ENCODE measurements around the gene SLC43A3.
A peak's percentile ranks its signal among the peaks of the same experiment; 100 is the strongest.
"Not testable (repeated sequence)": the region's sequence is repeated elsewhere in the genome, so short reads cannot be mapped to it uniquely, and the experiment has no call there.

The SLC43A3 gene

DNA sequence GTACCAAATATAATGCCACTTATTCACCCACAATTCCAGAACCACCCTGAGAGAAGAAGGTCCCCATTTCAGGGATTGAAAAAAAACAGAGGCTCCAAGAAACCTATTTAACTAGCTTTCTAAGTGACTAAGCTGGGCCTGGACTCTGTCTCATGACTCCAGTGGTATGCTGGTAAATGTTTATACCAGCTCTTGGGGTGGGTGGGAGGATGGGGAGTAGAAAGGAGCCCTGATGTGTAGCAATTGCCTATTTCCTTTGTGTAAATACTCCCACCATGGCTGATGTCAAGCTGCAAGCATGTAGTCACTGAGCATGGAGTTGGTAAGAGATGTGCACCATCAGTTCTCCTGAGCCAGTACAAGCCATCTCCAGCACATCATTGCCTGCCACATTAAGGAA is 48.7 kb downstream of the SLC43A3 start:
- no peak for DNase-seq (ENCODE audit: low spot score)

DNA sequence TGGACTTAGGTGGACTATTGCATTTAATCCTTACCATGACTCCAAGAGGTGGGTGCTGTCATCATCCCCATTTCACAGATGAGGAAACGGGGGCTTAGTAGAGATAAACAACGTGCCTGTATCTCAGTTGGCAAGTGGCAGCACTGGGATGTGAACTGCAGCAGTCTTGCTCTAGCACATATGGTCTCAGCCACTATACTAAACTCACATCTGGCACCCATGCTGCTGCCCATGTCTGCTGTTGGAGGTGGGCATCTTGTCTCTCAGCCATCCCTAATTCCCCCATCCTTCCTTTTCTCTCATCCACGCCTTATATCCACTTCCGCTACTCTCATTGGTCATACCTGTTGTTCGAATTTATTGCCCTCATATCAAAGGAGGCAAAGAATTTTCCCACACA is 49.8 kb downstream of the SLC43A3 start:
- no peak for DNase-seq (ENCODE audit: low spot score)

DNA sequence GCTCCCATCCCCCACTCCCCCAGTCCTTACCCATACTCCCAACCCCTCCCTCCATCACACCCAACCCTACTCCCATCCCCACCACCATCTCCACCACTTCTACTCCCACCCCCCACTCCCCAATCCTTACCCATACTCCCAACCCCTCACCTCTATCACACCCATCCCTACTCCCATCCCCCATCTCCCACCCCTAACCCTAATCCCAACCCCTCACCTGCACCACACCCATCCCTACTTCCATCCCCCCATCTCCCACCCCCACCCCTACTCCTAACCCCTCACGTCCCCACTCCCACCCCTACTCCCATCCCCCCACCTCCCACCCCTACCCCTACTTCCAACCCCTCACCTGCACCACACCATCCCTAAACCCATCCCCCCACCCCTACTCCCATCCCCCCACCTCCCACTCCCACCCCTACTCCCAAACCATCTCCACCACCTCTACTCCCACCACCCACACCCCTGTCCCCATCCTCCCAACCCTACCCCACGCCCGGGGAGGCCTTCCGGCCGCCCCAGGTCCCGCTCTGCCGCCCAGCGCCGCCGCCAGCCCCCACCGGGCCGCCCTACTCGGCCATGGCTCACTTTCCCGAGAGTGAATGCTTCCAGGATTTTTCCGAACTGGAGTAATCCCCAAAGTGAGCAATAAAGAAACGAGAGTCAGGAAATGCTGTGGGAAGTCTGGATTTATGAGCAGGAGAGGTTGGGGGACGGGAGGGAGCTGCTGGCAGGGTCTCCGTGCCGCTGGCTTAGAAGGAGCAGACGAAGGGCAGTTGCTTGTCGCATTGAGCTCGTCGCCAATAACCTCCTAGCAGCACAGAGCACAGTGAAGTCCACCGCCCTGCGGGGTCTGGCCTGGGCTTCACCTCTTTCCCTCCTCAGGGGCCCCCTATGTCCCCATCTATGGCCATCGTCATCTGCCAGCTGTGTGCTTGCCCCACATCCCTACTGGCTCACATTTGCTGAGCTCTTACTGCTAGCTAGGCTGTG is 50.5 kb downstream of the SLC43A3 start:
- DNase-seq (ENCODE audit: low spot score): no peak

DNA sequence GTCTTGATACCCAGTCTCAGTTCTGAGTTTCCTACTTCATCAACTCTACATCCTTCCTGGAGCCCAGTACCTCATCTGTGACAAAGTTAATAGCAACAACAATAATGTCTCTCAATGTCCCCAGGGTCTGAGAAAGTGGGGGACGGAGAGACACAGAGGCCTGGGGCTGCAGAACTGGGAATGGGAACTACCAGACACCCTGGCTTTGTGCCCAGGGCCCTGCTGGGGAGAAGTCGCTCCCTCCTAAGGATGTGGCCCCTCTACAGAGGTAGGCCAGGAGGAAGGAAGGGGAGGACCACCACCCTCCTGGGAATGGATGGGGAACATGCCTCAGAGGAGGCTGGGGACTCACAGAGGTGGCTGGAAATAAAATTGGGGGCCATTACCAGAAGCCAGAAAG is 51.4 kb downstream of the SLC43A3 start:
- no peak for DNase-seq (ENCODE audit: low spot score)

DNA sequence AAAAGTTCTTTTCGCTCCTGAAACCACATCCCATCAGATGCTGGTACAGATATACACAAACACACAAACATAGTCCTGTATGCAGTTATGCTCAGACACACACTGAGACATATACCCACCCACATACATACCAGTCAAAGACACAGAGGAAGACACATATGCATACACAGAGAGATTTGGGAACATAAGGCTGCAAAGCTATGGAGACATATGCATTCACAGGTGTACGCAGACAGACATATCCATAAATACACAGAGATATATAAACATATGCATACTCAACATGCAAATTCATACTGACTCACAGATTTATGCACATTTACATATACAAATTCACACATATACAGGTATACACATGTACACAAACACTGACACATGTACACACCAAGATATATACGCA is 52.0 kb downstream of the SLC43A3 start:
- DNase-seq (ENCODE audit: low spot score): no peak

DNA sequence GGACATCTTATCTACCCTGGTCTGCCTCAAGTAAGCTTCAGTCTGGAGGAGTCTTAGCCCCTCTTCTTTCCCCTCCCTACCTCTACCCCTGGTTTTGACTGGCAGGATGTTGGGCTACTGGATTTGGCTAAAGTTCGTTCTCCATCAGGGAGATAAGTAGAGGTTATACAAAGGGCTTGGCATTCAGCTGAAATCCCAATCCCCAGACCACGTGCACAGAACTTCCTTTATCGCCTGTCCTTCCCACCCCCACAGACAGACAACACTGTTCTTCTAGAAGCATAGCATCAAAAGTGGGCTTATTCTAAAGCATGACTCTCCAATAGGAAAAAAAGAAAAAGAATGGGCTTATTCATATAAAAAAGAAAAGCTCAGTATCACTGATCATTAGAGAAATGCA is 53.8 kb downstream of the SLC43A3 start:
- no peak for DNase-seq (ENCODE audit: low spot score)

DNA sequence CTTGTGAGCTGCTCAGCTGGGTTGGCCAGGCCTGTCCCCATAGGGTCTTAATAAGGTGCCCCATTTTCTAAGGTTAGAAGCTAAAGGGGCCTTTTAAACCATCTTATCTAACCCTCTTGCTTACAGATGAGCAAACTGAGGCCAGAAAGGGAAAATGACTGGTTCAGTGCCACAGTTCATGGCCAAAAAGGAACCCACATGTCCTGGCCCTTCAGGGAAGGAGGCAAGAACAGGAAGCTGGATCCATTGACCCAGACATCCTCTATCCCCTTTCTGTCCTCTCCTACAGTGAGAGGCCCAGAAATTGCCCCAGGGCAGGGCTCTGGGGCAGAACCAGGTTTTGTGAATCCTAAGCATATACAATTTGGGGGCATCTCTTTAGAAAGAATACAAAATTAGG is 56.0 kb downstream of the SLC43A3 start:
- no peak for DNase-seq (ENCODE audit: low spot score)

DNA sequence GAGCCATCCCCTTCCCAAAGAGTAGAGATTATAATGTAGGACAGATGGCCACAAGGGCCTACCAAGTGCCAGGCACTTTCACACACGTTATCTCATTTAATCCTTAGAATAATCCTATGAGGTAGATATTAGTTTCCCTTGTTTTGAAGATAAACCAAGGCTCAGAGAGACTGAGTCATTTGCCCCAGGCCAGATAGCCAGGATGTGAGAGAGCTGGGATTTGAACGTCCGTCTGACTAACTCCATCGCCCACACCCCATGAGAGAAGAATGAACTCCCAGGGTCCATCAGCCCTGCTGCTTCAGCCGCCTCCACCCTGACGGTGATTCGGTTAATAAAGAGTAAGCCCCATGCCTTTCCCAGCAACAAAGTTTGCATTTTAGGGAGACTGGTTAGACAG is 56.7 kb downstream of the SLC43A3 start:
- DNase-seq (ENCODE audit: low spot score): peak; percentile 54

DNA sequence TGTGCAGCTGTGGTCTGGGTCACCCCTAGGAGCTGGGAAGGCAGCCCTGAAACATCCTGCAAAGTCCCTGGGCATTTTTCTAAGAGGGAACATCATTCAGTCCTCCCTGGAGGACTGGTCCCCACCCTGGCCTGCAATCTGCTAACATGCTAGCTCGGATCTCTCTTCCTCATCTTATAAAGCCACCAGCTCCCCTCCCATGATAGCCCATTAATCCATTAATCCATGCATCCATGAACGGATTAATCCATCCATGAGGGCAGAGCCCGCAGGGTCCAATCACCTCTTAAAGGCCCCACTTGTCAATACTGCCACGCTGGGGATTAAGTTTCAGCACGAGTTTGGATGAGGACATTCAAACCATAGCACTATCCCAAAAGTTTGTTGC is 58.1 kb downstream of the SLC43A3 start:
- DNase-seq (ENCODE audit: low spot score): no peak

DNA sequence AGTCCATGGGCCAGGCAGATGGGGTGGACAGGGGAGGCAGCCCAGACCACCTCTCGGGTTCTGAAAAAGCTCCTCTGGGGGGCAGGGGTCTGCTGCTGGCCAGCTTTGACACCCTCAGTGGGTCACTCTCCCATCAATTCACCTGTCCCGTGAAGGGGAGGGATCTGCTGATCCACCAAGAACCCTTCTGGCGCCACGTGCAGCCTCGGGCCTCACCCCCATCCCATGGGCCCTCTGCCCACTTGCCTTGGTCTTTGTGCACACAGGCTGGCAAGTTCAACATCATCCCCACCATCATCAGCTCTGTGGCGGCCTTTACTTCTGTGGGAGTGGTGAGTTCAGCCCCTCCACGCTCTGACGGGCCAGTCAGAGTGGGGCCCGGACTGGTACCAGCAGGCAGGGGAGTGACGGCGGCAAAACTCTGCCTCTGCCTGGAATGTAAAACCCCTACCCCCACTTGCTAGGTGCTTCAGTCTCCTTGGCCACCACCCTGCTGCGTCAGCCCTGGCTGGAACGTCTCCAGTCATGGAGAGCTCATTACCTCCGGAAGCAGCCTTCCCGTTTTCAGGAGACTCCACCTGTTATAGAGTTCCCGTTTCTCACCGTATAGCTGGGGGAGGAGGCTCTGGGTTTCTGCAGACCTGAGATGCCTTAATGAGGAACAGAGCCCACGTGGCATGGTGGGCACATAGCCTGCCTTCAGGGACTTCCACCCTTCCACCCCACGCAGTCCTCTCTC is 58.6 kb downstream of the SLC43A3 start:
- DNase-seq (ENCODE audit: low spot score): no peak

DNA sequence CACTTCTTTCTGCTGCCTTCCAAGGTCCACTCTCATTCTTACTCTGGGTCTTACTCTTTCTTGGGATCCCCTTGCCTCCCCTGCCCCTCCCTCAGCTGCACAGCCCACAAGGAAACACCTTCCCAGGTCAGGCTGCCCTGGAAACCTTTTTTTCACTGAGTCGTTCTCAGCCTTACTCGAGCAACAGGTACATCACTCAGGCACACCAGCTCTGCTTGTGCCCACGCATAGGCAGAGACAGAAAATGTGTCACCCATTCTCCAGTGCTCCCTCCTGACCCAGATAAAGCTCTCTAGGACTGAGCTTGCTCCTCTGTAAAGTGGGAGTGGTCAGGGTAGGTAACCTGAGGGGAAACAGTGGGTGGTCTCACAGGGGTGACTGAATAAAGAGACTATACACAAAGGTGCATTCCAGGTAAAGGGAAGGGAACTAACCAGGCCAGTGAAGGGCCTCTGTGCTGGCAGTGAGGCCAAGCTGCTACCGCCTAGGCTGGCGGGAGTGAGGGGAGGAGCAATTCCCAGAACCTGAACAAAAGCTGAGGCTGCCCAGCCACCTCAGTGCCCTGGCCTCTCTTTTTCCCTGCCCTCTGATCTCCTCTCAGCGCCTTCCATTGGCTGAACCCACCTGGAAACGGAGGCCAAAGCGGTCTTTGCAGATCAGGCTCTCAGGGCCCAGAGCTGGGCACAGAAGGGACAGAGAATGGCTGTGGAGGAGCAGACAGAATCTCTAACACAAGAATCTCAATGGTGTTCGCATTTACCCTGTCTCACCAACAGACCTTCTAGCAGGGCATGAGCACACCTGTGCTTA is 61.9 kb downstream of the SLC43A3 start:
- DNase-seq (ENCODE audit: low spot score): no peak

DNA sequence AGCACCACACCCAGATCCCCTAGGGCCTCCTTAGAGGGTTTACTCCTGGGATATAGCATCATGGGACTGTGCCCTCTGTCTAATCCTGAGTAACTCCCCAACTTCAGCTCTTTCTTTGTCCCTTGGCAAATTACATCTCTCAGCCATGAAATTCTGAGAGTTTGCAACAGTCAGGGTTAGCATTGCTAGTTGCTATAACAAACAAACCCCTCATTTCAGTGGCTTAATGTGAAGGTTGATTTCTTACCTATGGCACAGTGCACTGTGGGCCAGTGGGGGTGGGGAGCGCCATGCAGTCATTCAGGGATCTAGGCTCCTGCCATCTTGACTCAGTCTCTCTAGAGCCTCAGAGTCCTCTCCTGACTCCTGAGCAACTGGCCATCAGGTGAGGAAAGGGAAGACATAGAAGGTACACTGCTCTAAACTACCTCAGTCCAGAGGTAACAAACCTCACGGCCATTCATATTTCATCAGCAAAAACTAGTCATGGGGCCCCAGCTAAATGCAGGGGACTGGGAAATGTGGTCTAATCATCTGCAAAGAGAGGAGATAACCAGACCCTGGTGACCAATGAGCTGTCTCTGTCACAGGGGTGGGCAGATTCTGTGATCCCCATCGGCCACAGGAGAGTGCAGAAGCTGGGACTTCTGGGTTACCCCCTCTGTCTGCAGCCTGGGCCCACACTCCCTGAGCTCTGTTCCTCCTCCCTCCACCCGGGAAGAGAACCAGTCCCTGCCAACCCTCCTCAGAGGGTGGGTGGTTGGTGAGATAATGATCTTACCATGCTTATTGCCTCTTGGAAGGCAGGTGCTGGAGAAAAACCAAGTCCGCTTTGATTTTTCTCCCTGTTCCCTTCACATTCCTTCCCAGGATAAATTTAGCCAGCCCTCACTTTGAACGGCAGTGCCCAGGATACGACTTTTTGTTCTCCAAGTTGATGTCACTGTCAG is 63.5 kb downstream of the SLC43A3 start:
- DNase-seq (ENCODE audit: low spot score): no peak

DNA sequence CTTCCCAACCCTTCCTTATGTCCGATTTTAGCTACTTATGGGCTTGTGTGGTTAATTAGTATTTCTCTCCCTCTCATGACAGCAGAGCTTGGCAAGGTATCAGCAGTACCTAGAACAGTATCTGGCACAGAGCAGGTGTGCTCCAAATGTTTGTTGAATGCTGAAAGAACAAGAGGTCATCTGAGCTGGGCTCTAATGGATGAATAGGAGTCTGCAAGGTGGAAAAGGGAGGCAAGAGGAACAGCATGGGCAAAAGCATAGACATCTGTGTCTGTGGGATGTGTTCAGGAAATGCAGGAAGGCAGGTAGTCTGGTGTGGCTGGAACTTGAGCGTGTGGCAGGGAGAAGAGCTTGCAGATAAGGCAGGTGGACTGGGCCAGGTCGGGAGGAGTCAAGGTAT is 65.0 kb downstream of the SLC43A3 start:
- no peak for DNase-seq (ENCODE audit: low spot score)

DNA sequence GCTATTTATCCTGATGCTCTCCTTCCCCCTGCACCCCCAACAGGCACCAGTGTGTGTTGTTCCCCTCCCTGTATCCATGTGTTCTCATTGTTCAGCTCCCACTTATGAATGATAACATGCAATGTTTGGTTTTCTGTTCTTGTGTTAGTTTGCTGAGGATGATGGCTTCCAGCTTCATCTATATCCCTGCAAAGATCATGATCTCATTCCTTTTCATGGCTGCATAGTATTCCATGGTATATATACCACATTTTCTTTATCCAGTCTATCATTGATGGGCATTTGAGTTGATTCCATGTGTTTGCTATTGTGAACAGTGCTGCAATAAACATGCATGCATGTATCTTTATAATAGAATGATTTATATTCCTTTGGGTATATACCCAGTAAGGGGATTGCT is 65.5 kb downstream of the SLC43A3 start:
- DNase-seq (ENCODE audit: low spot score): not testable (repeated sequence)

DNA sequence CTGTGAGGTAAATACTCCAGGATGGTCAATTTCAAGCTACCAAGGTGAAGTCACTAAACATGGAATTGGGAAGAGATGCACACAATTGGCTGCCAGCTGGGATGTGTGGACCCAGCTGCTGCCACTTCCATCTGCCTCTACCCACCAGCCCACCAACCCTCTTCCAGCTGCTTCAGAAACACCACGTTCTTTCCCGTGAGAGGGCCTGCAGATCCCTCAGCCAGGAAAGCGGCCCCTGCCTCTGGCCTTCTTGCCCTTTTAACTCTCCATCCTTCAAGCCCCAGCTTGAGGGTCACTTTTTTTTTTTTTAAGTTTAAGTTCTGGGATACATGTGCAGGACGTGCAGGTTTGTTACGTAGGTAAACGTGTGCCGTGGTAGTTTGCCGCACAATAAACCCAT is 65.9 kb downstream of the SLC43A3 start:
- DNase-seq (ENCODE audit: low spot score): no peak

DNA sequence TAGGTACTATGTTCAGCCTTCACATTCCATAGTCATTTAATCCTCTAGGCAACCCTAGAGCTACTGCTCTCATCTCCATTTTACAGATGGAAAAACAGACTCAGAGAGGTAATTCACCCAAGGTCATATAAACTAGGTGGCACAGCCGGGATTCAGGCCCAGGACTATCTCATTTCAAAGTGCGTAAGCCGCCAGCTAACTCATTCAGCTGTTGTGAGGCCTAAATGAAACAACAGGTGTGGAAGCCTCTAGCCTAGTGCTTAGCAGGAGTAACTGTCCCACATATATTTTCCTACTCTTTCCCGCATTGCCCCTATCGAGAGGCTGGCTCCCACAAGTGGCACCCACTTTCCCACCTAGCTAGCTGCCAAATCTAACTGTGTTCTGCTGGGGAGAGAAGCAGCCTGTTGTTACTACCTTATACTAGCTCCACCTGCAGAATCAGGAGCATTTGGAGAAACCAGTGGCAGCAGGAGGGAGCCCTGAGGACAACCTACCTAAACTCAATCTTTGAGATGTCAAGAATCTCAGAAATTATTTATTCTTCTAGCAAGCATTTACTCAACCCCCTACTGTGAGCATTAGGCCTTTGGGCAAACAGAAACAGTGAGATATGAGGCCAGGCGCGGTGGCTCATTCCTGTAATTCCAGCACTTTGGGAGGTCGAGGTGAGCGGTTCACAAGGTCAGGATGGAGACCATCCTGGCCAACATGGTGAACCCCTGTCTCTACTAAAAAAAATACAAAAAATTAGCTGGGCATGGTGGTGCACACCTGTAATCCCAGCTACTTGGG is 66.8 kb downstream of the SLC43A3 start:
- no peak for DNase-seq (ENCODE audit: low spot score)

DNA sequence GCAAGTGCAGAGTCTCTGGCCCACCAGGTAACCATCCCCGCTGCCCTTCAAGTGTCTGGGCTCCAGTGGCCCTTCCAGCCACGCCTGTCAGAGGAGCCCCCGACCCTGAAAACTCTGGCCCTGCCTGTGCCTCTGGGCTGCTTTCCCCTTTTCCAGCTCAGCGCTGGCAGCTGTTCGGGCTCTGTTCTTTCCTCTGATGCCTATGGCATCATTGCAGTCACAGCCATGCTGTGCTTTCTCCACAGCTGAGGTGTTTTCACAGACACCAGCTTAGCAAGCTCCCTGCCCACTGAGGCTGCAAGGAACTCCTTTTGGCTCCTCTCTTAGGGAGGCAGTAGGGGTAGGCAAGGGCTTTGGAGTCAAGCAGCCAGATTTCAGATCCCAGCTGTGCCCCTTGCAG is 67.5 kb downstream of the SLC43A3 start:
- no peak for DNase-seq (ENCODE audit: low spot score)

DNA sequence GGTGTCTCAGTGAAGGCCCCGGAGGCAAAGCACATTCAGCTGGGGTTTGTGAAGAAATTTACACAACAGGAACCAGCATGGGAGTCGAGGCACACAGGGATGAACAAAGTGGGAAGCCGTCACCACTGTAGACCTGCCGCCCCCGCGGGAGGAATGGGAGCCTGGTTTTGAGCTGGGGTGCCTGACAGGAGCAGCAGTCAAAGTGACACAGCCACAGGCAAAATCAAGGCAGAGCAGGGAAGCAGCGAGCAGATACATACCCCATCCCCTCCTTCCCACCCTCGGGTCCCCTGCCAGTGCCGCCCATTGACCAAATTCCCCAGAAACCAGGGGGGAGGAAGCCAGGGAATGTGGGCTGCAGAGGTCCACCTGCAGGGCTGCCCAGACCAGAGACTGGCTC is 67.9 kb downstream of the SLC43A3 start:
- no peak for DNase-seq (ENCODE audit: low spot score)

DNA sequence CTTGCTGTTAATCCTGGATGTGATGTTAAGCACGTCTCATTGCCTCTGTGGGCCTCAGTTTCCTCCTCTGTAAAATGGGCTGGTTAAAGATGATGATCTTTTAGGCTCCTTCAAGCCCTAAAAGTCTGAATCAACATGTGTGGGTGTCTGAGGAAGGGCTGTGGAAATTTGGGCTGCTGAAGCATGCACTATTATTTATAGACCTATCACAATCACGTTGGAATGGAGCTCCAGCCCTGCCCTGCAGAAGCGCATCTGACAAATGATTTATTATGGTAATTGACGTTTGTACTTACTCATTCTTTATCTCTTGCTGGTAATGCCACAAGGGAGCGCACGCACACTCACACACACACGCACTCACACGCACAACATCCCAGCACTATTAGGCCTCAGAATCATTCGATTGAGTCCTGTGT is 68.4 kb downstream of the SLC43A3 start:
- no peak for DNase-seq (ENCODE audit: low spot score)

DNA sequence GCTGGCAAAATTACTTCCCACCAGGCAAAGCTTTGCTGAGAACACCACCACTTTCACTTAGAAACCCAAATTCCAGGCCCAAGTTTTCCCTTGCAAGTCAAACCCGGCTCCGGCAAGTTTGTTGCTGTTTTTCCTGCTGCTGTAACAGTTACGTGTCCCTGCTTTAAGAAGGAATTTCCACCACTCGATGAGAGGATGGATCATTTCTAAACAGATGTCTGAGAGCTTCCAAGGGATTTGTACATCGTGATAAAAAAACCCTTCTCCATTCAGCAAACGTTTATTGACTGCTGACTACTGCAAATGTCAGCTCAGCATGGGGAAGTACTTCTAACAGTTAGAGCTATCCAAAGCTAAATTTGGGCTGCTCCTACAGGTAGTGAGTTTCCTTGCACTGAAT is 69.1 kb downstream of the SLC43A3 start:
- DNase-seq (ENCODE audit: low spot score): peak; percentile 54
